HepG2 (cell line): ENCODE measurements around the gene TAF11L6. TPM values are rescaled to one million over a fixed set of nuclear protein-coding genes. Genes with fewer than 3 reads are reported as not detected.
"Not testable (repeated sequence)": the region's sequence is repeated elsewhere in the genome, so short reads cannot be mapped to it uniquely, and the experiment has no call there.

Experiments used
- ATAC-seq: fragments of 200-7000 bp; cut with Tn5 transposase; 3 replicates; pipeline ENCODE4 v1.9.1; 2020; ENCODE audit warnings: mild to moderate bottlenecking, moderate library complexity
- BruUV-seq: library from RNA; stranded (reverse); fragments of 400-500 nt; replicated peaks from 2 replicates; lab custom pipeline; 2021; lab: Mats Ljungman, UMichigan
- CTCF ChIA-PET: fragments of 300-600 bp; formaldehyde crosslinking; extraction: SDS; loops from one replicate; lab custom pipeline; 2021; ENCODE audit warnings: low total read pairs, inconsistent platforms, low intra/inter-chr PET ratio; lab: Yijun Ruan, JAX
- POLR2A ChIA-PET: fragments of 350-600 bp; sonication (Branson Sonifier 250); formaldehyde crosslinking; loops from one replicate; lab custom pipeline; 2020; ENCODE audit warnings: antibody characterized with exemption, inconsistent platforms; lab: Yijun Ruan, JAX
- DNase-seq: peaks from one replicate; pipeline ENCODE4 v3.0.0-alpha.2; 2015; ENCODE audit warnings: low spot score
- FAIRE-seq: peaks from 3 replicates; lab custom pipeline; 2011; peaks lifted over from hg19 to GRCh38; lab: Jason Lieb, UNC
- H2AFZ ChIP-seq: one replicate; pipeline ENCODE4 v1.6.1; 2011; ENCODE audit warnings: low read length, inconsistent platforms
- H3K27ac ChIP-seq: fragments of 300-600 bp; 3 replicates; pipeline ENCODE4 v1.8.0; 2011; ENCODE audit warnings: mixed run types, mild to moderate bottlenecking, mixed read lengths, low read length, inconsistent platforms; ENCODE audit not compliant: insufficient read depth; ENCODE audit errors: extremely low read length
- H3K27me3 ChIP-seq, 2 experiments: fragments of 200-600 bp in 1 of 2; 2 replicates in 1 of 2; 3 replicates in 1 of 2; pipeline versions ENCODE4 v1.6.0 to v1.8.0; 2011; ENCODE audit warnings: low read length in 2 of 2, mild to moderate bottlenecking in 2 of 2, moderate library complexity in 2 of 2, inconsistent platforms in 1 of 2; ENCODE audit not compliant: insufficient read depth in 2 of 2, control insufficient read depth in 1 of 2
- H3K36me3 ChIP-seq, 2 experiments: fragments of 200-600 bp in 1 of 2; replicated peaks in 1 of 2; 2 replicates in 1 of 2; 3 replicates in 1 of 2; pipeline versions ENCODE4 v1.5.1 to v1.8.0; 2011; ENCODE audit warnings: low read length in 2 of 2, inconsistent platforms in 1 of 2; ENCODE audit not compliant: insufficient read depth in 2 of 2, control insufficient read depth in 1 of 2
- H3K4me1 ChIP-seq: 2 replicates; pipeline ENCODE4 v1.5.1; 2012; ENCODE audit warnings: low read length, inconsistent platforms; ENCODE audit not compliant: insufficient read depth
- H3K4me2 ChIP-seq: 2 replicates; pipeline ENCODE4 v1.6.0; 2011; ENCODE audit warnings: low read depth, low read length, inconsistent platforms
- H3K4me3 ChIP-seq, 3 experiments: fragments of 200-600 bp in 1 of 3; sonication (generic), shearing (Covaris generic) in 1 of 3; replicated peaks in 1 of 3; 2 replicates each; pipeline ENCODE4 v1.5.1; 2011 to 2016; ENCODE audit warnings: low read length in 3 of 3, inconsistent platforms in 2 of 3, low read depth in 2 of 3, mild to moderate bottlenecking in 2 of 3, control low read depth in 1 of 3, mixed read lengths in 1 of 3; ENCODE audit not compliant: insufficient read depth in 1 of 3
- H3K79me2 ChIP-seq: one replicate; pipeline ENCODE4 v1.6.1; 2011; ENCODE audit warnings: low read length, inconsistent platforms; ENCODE audit not compliant: insufficient read depth
- H3K9ac ChIP-seq: 2 replicates; pipeline ENCODE4 v1.6.0; 2011; ENCODE audit warnings: mild to moderate bottlenecking, low read depth, low read length, inconsistent platforms; ENCODE audit not compliant: insufficient read depth
- H3K9me3 ChIP-seq: 2 replicates; pipeline ENCODE4 v1.5.1; 2012; ENCODE audit warnings: mild to moderate bottlenecking, low read length
- H4K20me1 ChIP-seq: 2 replicates; pipeline ENCODE4 v1.6.0; 2011; ENCODE audit warnings: inconsistent platforms, mild to moderate bottlenecking, low read length, moderate library complexity; ENCODE audit not compliant: insufficient read depth
- WGBS: methylation state at CpG from one replicate; pipeline ENCODE4 v1.1.6; 2017; ENCODE audit warnings: low lambda C conversion rate; 5-methylcytosine and 5-hydroxymethylcytosine counted together
- in situ Hi-C: cut with HindIII; loops from 2 replicates; pipeline ENCODE4 v1.10.0; 2017; ENCODE audit warnings: low pct_unique_long_range_greater_than_20kb; ENCODE audit not compliant: extremely low pct_ligation_motif_present
- intact Hi-C: fragments of 100-400 bp; cut with micrococcal nuclease; formaldehyde crosslinking; loops from one replicate; pipeline ENCODE4 v1.10.0; 2022; ENCODE audit not compliant: unreplicated experiment
- polyA plus RNA-seq, 8 experiments: library from polyadenylated mRNA; depleted of rRNA in 3 of 8; stranded (reverse) in 7 of 8; unstranded in 1 of 8; fragments of >200 nt; fragmentation: Illumina TruSeq in 4 of 8; extraction: Trizol in 4 of 8; gene quantifications; 2 replicates each; pipeline versions ENCODE4 v1.2.1 to v1.2.3, GENCODE V29; 2011 to 2016; ENCODE audit warnings: low read depth in 4 of 8, missing spikeins in 1 of 8, mixed read lengths in 1 of 8; ENCODE audit not compliant: insufficient read depth in 1 of 8
- small RNA-seq, 3 experiments: library from RNA; depleted of rRNA; stranded (forward); fragments of <200 nt; gene quantifications; one replicate each; pipeline ENCODE3, GENCODE V24; 2012; ENCODE audit warnings: low read depth in 2 of 3, low replicate concordance in 1 of 3; ENCODE audit not compliant: insufficient read length in 3 of 3, insufficient read depth in 2 of 3
- total RNA-seq, 5 experiments: library from RNA; depleted of rRNA; stranded (reverse); fragments of >200 nt; fragmentation: Illumina TruSeq; extraction: Trizol; gene quantifications; 2 replicates each; pipeline ENCODE4 v1.2.3, GENCODE V29; 2016; ENCODE audit warnings: low read depth in 1 of 5

The TAF11L6 gene
- total and polyA plus RNA-seq, 2 of the 13 experiments (the other 11 are each of a cell fraction or from before 2014, with no cell fraction given) = not detected

DNA sequence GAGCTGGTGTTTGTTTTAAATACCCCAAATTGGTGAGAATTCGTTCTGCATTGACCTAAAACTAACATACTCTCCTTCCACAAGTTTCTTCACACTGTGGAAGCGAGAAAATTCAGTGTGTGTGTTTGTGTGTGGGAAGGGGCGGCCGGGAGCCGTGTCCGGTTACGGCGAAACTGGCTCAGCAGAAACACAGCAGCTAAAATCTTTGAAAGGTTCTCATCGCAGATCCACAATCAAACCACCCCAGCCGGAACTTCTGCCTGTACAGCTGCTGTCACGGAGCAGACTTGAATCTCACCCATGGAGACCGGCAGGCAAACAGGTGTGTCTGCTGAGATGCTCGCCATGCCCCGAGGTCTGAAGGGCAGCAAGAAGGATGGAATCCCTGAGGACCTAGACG is 7.0 kb upstream of the TAF11L6 start, which contains the start of gene TAF11L4:
TAF11L4 (plus strand) TSS at position 301 of the 400 bp plus-strand sequence.
- POLR2A ChIA-PET, H3K27ac ChIP-seq, CTCF ChIA-PET, H3K9ac ChIP-seq, H3K9me3 ChIP-seq, ATAC-seq, H3K79me2 ChIP-seq, H3K36me3 ChIP-seq, FAIRE-seq, H3K4me1 ChIP-seq, DNase-seq, in situ Hi-C loops, intact Hi-C loops, H3K4me2 ChIP-seq, BruUV-seq, H2AFZ ChIP-seq, H3K27me3 ChIP-seq, H4K20me1 ChIP-seq, H3K4me3 ChIP-seq: not testable (repeated sequence)
- no CpG with 5 or more reads among the region's 15 CpGs for WGBS

DNA sequence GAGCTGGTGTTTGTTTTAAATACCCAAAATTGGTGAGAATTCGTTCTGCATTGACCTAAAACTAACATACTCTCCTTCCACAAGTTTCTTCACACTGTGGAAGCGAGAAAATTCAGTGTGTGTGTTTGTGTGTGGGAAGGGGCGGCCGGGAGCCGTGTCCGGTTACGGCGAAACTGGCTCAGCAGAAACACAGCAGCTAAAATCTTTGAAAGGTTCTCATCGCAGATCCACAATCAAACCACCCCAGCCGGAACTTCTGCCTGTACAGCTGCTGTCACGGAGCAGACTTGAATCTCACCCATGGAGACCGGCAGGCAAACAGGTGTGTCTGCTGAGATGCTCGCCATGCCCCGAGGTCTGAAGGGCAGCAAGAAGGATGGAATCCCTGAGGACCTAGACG is 3.5 kb upstream of the TAF11L6 start, which contains the start of gene TAF11L5:
TAF11L5 (plus strand) TSS at position 301 of the 400 bp plus-strand sequence.
- in situ Hi-C loops, H3K79me2 ChIP-seq, ATAC-seq, H3K4me1 ChIP-seq, CTCF ChIA-PET, DNase-seq, H3K9ac ChIP-seq, BruUV-seq, H3K36me3 ChIP-seq, FAIRE-seq, H3K9me3 ChIP-seq, H3K4me3 ChIP-seq, intact Hi-C loops, H3K27ac ChIP-seq, H3K4me2 ChIP-seq, H3K27me3 ChIP-seq, POLR2A ChIA-PET, H2AFZ ChIP-seq, H4K20me1 ChIP-seq: not testable (repeated sequence)
- WGBS = no CpG with 5 or more reads among the region's 15 CpGs

DNA sequence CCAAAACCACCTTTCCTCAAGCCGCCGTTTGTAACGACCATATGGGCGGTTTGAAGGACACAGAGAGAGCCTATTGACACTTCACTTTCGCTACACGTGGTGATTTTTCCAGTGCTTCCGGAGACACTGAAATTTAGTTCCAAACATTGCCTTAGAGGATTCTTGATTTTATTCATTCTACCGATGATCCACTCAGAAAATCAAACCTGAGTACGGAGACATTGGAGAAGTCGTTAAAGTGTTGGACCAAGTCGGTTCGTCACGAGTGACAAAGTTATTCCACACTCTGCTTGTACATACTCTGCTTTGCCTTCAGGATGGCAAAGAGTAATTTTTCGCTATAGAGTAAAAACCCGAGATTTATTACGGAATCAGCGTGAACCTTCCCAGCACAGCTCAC is 2.0 kb upstream of the TAF11L6 start:
- H3K36me3 ChIP-seq, H3K4me3 ChIP-seq, H4K20me1 ChIP-seq, H3K9ac ChIP-seq, ATAC-seq, DNase-seq, H3K4me1 ChIP-seq, BruUV-seq, H3K79me2 ChIP-seq, H3K4me2 ChIP-seq, H2AFZ ChIP-seq, FAIRE-seq, H3K27me3 ChIP-seq, in situ Hi-C loops, H3K27ac ChIP-seq, POLR2A ChIA-PET, intact Hi-C loops, CTCF ChIA-PET, H3K9me3 ChIP-seq: not testable (repeated sequence)
- 42% methylated on average over 13 of the region's 17 CpGs for WGBS

Small RNAs within 50 kb of the gene (small RNA-seq; reads per million reads assigned to genes)
- 0 reads per million in 3 experiments for gene AC106774.3

Other genes starting within 250 kb of the TAF11L6 start
- gene TAF11L2, start 30.4 kb upstream of the TAF11L6 start, total RNA-seq (2016; rRNA removed; fragmentation: Illumina TruSeq; extraction: Trizol) = not detected in 2 replicates
- not detected in 2 replicates for gene TAF11L2, start 30.4 kb upstream of the TAF11L6 start, polyA plus RNA-seq (2011; rRNA removed)
- not detected in 2 replicates for gene TAF11L3, start 10.3 kb upstream of the TAF11L6 start, total RNA-seq (2016; rRNA removed; fragmentation: Illumina TruSeq; extraction: Trizol)
- gene TAF11L3, start 10.3 kb upstream of the TAF11L6 start, polyA plus RNA-seq (2011; rRNA removed) = not detected in 2 replicates
- not detected in 2 replicates for gene TAF11L4, start 6.9 kb upstream of the TAF11L6 start, total RNA-seq (2016; rRNA removed; fragmentation: Illumina TruSeq; extraction: Trizol)
- gene TAF11L4, start 6.9 kb upstream of the TAF11L6 start, polyA plus RNA-seq (2011; rRNA removed) = not detected in 2 replicates
- not detected in 2 replicates for gene TAF11L5, start 3.4 kb upstream of the TAF11L6 start, total RNA-seq (2016; rRNA removed; fragmentation: Illumina TruSeq; extraction: Trizol)
- not detected in 2 replicates for gene TAF11L5, start 3.4 kb upstream of the TAF11L6 start, polyA plus RNA-seq (2011; rRNA removed)
- not detected in 2 replicates for gene TAF11L7, start 57.1 kb downstream of the TAF11L6 start, total RNA-seq (2016; rRNA removed; fragmentation: Illumina TruSeq; extraction: Trizol)
- gene TAF11L7, start 57.1 kb downstream of the TAF11L6 start, polyA plus RNA-seq (2011; rRNA removed) = not detected in 2 replicates
- gene TAF11L8, start 62.3 kb downstream of the TAF11L6 start, total RNA-seq (2016; rRNA removed; fragmentation: Illumina TruSeq; extraction: Trizol) = not detected in 2 replicates
- gene TAF11L8, start 62.3 kb downstream of the TAF11L6 start, polyA plus RNA-seq (2011; rRNA removed) = not detected in 2 replicates
- not detected in 2 replicates for gene TAF11L9, start 65.7 kb downstream of the TAF11L6 start, total RNA-seq (2016; rRNA removed; fragmentation: Illumina TruSeq; extraction: Trizol)
- not detected in 2 replicates for gene TAF11L9, start 65.7 kb downstream of the TAF11L6 start, polyA plus RNA-seq (2011; rRNA removed)
- not detected in 2 replicates for gene TAF11L10, start 69.2 kb downstream of the TAF11L6 start, total RNA-seq (2016; rRNA removed; fragmentation: Illumina TruSeq; extraction: Trizol)
- not detected in 2 replicates for gene TAF11L10, start 69.2 kb downstream of the TAF11L6 start, polyA plus RNA-seq (2011; rRNA removed)
- gene TAF11L11, start 75.5 kb downstream of the TAF11L6 start, total RNA-seq (2016; rRNA removed; fragmentation: Illumina TruSeq; extraction: Trizol) = not detected in 2 replicates
- gene TAF11L11, start 75.5 kb downstream of the TAF11L6 start, polyA plus RNA-seq (2011; rRNA removed) = not detected in 2 replicates
- gene TAF11L12, start 81.7 kb downstream of the TAF11L6 start, total RNA-seq (2016; rRNA removed; fragmentation: Illumina TruSeq; extraction: Trizol) = not detected in 2 replicates
- not detected in 2 replicates for gene TAF11L12, start 81.7 kb downstream of the TAF11L6 start, polyA plus RNA-seq (2011; rRNA removed)
- gene TAF11L13, start 103.4 kb downstream of the TAF11L6 start, total RNA-seq (2016; rRNA removed; fragmentation: Illumina TruSeq; extraction: Trizol) = not detected in 2 replicates
- not detected in 2 replicates for gene TAF11L13, start 103.4 kb downstream of the TAF11L6 start, polyA plus RNA-seq (2011; rRNA removed)
- not detected in 2 replicates for gene TAF11L14, start 105.8 kb downstream of the TAF11L6 start, total RNA-seq (2016; rRNA removed; fragmentation: Illumina TruSeq; extraction: Trizol)
- gene TAF11L14, start 105.8 kb downstream of the TAF11L6 start, polyA plus RNA-seq (2011; rRNA removed) = not detected in 2 replicates